ENCODE results near the gene PRKN. TPM values are rescaled to one million over a fixed set of nuclear protein-coding genes. Genes with fewer than 3 reads are reported as not detected.

The PRKN gene
- total and polyA plus RNA-seq, 9 of the 15 experiments (the other 6 are each of a cell fraction or from before 2014, with no cell fraction given), result 0.03 to 0.96 (median 0.15) TPM; not detected in 2

GRCh38 chr6:162403031-162403430 lies 324.5 kb downstream of the PRKN start:
- H3K9ac ChIP-seq (ENCODE audit: insufficient read depth in 1 of 2, low read depth in 2 of 2, low read length in 2 of 2), result no peak overlapping the region
- in situ Hi-C loops (cut with MboI), result no loop called here
- ATAC-seq, result no peak
- DNase-seq (ENCODE audit: extremely low read depth in 1 of 4, low spot score in 3 of 4), result no peak
- ChIA-PET CTCF (ENCODE audit: low intra/inter-chr PET ratio) (no interaction called here), POLR2A (no interaction called here)
- 0% methylated on average over 11 of the region's 11 CpGs for WGBS (ENCODE audit: insufficient coverage, low coverage, missing lambda C conversion rate)
- no peak for FAIRE-seq
- H3K9me1 ChIP-seq (ENCODE audit: control insufficient read depth, insufficient read depth, low read length), result no peaks in the 10 kb centered on the region
- no peak overlapping the region for H3K4me3 ChIP-seq
- no peak overlapping the region for H3K4me2 ChIP-seq (ENCODE audit: insufficient read depth, low read length)
- no peaks in the 10 kb centered on the region; the same call in 1 of the 2 replicates for H3K9me3 ChIP-seq (replicated peaks; ENCODE audit: control insufficient read depth, insufficient read depth, low read depth, low read length)
- H2AFZ ChIP-seq (ENCODE audit: low read depth, low read length), result no peak overlapping the region
- no peaks in the 10 kb centered on the region for H3K36me3 ChIP-seq (ENCODE audit: control insufficient read depth, insufficient read depth, low read length)
- H3K4me1 ChIP-seq (replicated peaks in 1 of 2; ENCODE audit: control insufficient read depth in 2 of 2, insufficient read depth in 2 of 2, low read length in 2 of 2), result no peaks in the 10 kb centered on the region
- intact Hi-C loops (cut with micrococcal nuclease), result no loop called here
- no peak overlapping the region for H3K27ac ChIP-seq (ENCODE audit: extremely low read depth, low read depth, low read length)
- no TSS peak for BruUV-seq (replicated peaks)
- H4K20me1 ChIP-seq (replicated peaks; ENCODE audit: control insufficient read depth, insufficient read depth, low read length), result no peaks in the 10 kb centered on the region
- no peaks in the 10 kb centered on the region for H3K79me2 ChIP-seq (ENCODE audit: control insufficient read depth, insufficient read depth, low read length)
- H3K27me3 ChIP-seq (ENCODE audit: control insufficient read depth in 2 of 2, insufficient read depth in 2 of 2, low read length in 2 of 2), result no peaks in the 10 kb centered on the region
- no peak for TF ChIP-seq PCBP1 (IDR thresholded peaks at IDR 0.05; ENCODE audit: low read depth, low read length, poor library complexity, severe bottlenecking)
- no peak for TF ChIP-seq ZNF12 (CRISPR knock-in tag; IDR thresholded peaks at IDR 0.05)
- TF ChIP-seq TFAP4 (CRISPR knock-in tag; IDR thresholded peaks at IDR 0.05; ENCODE audit: borderline replicate concordance), result no peak
- no peak for TF ChIP-seq MTA3 (IDR thresholded peaks at IDR 0.05; ENCODE audit: borderline replicate concordance)
- TF ChIP-seq ZNF124 (CRISPR knock-in tag; IDR thresholded peaks at IDR 0.05), result no peak
- no peak for TF ChIP-seq ZNF263 (CRISPR knock-in tag; IDR thresholded peaks at IDR 0.05; ENCODE audit: borderline replicate concordance)
- TF ChIP-seq ZFP1 (CRISPR knock-in tag; IDR thresholded peaks at IDR 0.05), result no peak
- no peak for TF ChIP-seq ZNF644 (tag; IDR thresholded peaks at IDR 0.05; ENCODE audit: low read depth)
- TF ChIP-seq, protein P1, sequence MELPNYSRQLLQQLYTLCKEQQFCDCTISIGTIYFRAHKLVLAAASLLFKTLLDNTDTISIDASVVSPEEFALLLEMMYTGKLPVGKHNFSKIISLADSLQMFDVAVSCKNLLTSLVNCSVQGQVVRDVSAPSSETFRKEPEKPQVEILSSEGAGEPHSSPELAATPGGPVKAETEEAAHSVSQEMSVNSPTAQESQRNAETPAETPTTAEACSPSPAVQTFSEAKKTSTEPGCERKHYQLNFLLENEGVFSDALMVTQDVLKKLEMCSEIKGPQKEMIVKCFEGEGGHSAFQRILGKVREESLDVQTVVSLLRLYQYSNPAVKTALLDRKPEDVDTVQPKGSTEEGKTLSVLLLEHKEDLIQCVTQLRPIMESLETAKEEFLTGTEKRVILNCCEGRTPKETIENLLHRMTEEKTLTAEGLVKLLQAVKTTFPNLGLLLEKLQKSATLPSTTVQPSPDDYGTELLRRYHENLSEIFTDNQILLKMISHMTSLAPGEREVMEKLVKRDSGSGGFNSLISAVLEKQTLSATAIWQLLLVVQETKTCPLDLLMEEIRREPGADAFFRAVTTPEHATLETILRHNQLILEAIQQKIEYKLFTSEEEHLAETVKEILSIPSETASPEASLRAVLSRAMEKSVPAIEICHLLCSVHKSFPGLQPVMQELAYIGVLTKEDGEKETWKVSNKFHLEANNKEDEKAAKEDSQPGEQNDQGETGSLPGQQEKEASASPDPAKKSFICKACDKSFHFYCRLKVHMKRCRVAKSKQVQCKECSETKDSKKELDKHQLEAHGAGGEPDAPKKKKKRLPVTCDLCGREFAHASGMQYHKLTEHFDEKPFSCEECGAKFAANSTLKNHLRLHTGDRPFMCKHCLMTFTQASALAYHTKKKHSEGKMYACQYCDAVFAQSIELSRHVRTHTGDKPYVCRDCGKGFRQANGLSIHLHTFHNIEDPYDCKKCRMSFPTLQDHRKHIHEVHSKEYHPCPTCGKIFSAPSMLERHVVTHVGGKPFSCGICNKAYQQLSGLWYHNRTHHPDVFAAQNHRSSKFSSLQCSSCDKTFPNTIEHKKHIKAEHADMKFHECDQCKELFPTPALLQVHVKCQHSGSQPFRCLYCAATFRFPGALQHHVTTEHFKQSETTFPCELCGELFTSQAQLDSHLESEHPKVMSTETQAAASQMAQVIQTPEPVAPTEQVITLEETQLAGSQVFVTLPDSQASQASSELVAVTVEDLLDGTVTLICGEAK (IDR thresholded peaks at IDR 0.05), result no peak
- TF ChIP-seq, protein P1 (CRISPR knock-in tag; IDR thresholded peaks at IDR 0.05), result no peak
- TF ChIP-seq CAMTA2 (CRISPR knock-in tag; conservative IDR thresholded peaks at IDR 0.05), result no peak
- TF ChIP-seq HDAC3 (IDR thresholded peaks at IDR 0.05; ENCODE audit: borderline replicate concordance, partially characterized antibody), result no peak
- TF ChIP-seq ELK1 (CRISPR knock-in tag; IDR thresholded peaks at IDR 0.05), result no peak
